ENCODE measurements around the gene LORICRIN.

Gene LORICRIN, protein sequence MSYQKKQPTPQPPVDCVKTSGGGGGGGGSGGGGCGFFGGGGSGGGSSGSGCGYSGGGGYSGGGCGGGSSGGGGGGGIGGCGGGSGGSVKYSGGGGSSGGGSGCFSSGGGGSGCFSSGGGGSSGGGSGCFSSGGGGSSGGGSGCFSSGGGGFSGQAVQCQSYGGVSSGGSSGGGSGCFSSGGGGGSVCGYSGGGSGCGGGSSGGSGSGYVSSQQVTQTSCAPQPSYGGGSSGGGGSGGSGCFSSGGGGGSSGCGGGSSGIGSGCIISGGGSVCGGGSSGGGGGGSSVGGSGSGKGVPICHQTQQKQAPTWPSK

DNA sequence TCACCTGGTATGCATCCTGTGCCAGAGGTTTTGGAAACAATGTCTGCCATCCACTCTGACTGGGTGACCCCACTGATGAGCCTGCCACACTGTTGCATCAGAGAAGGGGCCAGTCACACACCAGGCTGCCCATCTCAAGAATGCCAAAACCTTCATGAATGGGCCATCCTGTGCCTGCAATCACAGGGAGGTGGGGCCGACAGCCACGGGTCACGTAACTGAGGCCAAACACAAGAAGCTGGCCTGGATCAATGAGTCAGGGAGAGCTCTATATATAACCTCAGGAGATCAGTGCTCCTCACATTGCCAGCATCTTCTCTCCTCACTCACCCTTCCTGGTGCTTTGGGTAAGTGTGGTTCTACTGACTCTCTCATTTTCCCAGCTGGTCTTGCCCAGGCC lies at the start of gene LORICRIN:
Gene LORICRIN, plus strand, starts transcription at position 301 of the 400 bp plus-strand sequence. CDS start 1,263 bp downstream, outside the sequence.
- DNase-seq (ENCODE audit: extremely low read depth in 1 of 2, low read depth in 1 of 2) = no peak

DNA sequence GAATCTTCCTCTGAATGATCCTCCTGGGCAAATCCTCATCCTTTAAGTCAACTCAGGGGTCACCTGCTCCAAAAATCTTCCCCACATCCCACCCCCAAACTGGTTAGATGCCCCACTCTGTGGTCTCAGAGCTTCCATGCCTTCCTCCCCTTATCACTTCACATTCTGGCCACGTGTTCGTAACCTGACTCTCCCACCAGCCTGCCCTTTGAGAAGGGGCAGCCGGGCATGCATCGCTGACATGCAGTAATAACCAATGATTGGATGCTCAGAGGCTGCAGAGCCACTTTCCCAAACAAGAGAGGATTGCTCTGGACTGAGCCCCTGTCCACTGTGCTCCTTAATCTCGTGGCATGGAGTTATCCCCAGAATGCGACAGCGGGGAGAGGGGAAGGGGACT lies 49.3 kb upstream of the LORICRIN start:
- DNase-seq (ENCODE audit: extremely low read depth in 1 of 2, low read depth in 1 of 2) = no peak

DNA sequence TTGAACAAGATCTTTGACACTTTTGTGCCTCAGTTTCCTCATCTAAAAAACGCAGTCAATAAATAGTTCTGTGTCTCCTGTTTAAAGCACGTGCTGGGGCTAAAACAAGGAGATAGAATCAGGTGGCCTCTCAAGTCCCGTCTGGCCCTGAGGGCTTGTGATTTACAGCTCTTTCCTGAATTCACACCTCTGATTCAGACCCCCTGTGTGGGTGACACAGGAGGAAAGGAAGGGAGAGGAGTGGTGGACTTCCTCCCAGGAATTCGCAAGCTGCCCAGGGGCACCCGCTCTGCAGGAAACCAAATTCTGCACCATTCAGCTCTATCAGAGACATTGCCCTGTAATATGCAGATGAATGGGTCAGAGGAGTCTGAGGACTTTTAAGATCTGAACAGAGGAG lies 47.3 kb upstream of the LORICRIN start:
- DNase-seq (ENCODE audit: extremely low read depth in 1 of 2, low read depth in 1 of 2) = no peak

DNA sequence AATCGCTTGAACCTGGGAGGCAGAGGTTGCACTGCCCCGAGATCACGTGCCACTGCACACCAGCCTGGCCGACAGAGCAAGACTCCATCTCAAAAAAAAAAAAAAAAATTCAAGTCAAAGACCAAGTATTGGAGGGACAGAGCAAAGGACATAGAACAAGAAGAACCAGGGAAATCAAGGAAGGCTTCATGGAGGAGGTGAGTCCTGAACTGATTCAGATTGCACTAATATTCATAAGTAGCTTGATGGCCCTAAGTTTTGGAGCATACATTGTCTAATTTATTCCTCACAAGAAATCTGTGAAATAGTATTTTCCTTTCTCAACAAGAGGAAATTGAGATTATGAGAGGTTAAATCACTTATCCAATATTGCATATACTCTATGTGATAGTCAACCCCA lies 46.0 kb upstream of the LORICRIN start:
- DNase-seq (ENCODE audit: extremely low read depth in 1 of 2, low read depth in 1 of 2) = no peak

DNA sequence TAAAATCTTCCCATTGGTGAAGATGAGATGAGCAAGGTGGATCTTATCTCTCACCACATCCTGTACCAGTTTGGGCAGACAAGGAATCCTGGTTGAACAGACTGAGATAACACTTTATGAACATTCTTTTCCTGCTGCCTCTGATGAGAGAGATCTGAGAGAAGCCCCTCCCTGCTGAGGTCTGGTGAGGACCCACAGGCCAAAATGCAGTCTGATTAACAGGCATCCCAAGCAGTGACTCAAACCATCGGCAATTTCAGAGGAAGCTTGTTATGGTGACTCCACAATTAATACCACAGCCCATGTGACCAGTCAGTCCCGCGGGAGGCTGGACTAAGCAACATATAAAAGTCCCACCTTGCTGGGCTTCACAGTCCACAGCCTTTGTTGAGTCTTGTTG lies 42.3 kb upstream of the LORICRIN start, which contains the start of gene PRR9:
Gene PRR9, plus strand, starts transcription at position 373 of the 400 bp plus-strand sequence. CDS start 561 bp downstream, outside the sequence.
- no peak for DNase-seq (ENCODE audit: extremely low read depth in 1 of 2, low read depth in 1 of 2)

DNA sequence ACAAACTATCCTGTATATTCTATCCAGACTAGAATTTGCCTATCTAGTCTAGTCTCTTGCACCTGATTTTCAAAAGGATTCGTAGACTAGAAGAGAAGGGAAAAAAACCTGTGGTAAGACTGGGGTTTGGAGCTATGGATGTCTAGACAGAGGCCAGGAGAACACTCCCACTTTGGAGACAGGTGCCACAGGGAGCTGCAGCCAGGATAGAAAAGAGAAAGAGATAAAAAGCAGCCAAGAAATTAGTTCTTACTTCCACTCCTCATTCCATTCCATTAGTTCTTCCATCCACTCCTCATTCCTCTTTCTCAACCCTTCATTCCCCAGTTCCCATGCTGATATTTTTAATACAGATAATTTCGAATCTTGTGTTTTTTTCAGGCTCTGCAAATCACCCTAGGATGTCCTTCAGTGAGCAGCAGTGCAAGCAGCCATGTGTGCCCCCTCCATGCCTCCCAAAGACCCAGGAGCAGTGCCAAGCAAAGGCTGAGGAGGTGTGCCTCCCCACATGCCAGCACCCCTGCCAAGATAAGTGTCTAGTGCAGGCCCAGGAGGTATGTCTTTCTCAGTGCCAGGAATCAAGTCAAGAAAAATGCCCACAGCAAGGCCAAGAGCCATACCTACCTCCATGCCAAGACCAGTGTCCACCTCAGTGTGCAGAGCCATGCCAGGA lies 41.6 kb upstream of the LORICRIN start:
- DNase-seq (ENCODE audit: extremely low read depth in 1 of 2, low read depth in 1 of 2) = no peak

DNA sequence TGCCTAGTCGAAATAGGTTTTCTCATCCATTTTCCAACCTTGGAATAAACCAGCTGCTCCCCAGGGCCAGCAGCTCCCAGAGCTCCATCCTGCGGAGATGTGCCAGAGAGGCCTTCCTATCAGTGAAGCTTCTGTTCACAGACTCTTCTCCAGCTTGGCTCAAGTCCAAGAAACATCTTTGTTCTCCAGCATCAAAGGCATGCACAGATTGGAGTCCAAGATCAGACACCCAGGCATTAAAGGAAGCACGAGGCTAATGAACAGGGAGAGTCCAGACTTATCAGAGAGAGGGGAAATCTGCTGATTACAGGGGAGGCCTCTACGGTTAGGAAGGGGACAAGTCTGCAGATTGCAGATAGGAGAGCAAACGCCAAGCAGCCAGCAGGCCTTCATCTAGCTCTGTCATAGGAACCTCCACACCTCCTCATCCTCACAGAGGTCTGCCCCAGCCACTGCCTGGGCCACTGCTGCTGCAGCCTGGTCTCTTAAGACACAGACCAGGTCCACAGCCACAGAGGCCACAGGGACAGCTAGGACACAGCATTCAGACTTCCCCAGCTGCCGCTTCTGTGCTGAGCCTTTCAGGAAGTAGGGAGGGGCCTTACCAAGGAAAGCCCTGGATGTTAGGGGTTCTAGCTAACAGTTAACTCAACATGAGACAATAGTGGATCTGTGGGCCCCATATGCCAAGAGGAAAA lies 38.7 kb upstream of the LORICRIN start:
- DNase-seq (ENCODE audit: extremely low read depth in 1 of 2, low read depth in 1 of 2) = no peak

DNA sequence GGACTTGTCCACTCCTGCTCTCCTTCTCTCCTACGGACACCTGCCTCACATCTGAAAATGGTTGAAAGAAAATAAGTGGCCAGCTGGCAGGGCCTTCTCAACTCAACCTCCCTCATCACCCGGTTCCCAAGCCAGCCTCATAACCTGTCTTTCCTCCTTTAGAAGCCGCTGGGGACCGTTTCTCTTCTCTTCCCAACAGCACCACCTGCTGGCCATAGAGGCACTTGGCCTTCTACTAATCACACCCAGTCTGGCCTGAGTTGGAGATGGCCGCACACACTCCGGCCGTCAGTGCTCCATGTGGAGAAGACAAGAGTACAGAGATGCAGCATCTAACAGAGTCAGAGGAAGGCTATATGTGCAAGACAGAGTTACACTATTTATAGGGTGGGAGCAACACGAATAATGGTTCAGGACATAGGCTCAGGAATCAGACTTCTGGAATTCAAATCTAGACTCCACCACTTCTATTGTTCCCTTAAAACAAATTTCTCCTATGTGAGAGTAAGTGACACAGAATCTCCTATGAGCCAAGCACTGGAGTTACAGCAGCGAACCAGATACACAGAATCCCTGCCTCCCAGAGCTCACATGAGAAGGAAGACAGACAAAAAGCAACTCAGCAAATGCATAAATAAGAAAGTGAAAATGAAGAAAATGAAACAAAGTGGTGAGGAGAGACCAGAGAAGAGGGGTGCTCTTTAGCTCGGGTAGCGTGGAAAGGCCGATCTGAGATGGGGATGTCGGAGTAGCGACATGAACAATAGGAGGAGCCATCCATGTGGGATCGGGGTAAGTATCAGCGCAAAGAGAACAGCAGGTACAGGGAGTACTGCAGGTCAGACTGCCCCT lies 36.2 kb upstream of the LORICRIN start:
- peak in 1 of 2 donors; percentile 23 for DNase-seq (ENCODE audit: extremely low read depth in 1 of 2, low read depth in 1 of 2)

DNA sequence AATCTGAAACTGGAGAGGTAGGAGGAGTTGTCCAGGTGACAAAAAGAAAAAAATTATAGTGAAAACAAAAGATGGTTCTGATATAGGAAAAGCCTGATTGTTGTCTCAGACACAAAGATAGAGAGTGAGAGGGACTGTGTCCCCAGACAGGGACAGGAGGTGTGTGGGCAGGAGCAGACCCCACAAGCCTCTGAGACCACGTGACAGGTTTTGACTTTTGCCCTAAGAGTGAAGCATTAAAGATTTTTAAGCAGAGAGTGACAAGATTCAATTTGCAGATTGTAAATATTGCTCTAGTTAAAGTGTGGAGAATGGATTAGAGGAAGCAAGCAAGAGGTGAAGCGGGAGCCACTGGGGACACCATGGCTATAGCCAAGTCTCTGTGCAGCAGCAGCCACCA lies 31.7 kb upstream of the LORICRIN start:
- DNase-seq (ENCODE audit: extremely low read depth in 1 of 2, low read depth in 1 of 2) = no peak

DNA sequence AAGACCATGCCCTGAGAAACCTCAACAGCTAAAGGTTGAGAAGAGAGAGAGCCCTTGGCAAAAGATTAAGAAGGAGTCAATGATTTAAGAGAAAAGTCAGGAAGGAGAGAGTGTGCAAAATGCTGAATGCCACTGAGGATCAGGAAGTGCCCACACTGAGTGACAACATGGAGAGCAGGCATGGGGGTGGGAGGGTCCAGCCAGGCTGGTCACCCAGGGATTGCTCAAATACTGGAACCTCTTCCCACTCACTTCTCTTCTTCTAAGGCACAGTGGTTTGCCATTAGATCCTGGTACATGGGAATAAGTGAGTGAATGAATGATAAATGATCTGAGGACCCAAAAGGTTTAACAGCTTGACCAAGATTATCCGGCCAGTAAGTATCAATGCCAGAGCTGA lies 31.0 kb upstream of the LORICRIN start:
- DNase-seq (ENCODE audit: extremely low read depth in 1 of 2, low read depth in 1 of 2) = no peak

DNA sequence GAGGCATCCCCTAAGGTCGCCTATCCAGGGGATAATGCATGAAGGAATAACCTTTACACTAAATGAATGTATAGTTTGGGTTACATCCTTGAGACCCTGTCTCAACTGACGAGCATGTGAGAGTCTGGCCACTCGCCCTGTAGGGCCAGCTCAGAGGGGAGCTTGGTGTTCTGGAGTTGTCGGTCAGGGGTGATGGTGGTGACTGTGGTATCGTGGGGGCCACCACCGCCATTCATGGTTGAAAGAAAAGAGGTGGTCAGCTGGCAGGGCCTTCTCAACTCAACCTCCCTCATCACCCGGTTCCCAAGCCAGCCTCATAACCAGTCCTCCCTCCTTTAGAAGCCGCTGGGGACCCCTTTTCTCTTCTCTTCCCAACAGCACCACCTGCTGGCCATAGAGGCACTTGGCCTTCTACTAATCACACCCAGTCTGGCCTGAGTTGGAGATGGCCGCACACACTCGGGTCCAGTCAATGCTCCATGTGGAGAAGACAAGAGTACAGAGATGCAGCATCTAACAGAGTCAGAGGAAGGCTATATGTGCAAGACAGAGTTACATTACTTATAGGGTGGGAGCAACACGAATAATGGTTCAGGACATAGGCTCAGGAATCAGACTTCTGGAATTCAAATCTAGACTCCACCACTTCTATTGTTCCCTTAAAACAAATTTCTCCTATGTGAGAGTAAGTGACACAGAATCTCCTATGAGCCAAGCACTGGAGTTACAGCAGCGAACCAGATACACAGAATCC lies 30.2 kb upstream of the LORICRIN start:
- DNase-seq (ENCODE audit: extremely low read depth in 1 of 2, low read depth in 1 of 2) = peak in 1 of 2 donors; percentile 3

DNA sequence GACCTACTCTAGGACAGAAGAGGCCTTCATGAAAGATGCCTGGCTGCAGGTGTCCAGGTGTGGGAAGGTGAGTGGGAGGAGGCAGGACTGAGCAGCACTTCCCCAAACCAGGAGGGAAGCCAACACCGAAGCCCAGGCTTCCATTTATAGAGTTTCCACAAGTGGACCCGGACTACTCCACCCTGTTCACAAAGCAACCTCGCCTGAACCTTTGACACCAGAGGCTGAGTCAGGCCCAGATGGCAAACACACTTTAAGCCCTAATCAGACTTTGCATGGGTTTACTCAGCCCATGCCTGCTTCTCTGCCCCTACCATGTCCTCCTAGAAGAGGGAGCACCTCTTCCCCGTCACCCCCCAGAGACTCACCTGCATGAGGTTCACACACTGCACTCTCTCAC lies 28.1 kb upstream of the LORICRIN start:
- no peak for DNase-seq (ENCODE audit: extremely low read depth in 1 of 2, low read depth in 1 of 2)

DNA sequence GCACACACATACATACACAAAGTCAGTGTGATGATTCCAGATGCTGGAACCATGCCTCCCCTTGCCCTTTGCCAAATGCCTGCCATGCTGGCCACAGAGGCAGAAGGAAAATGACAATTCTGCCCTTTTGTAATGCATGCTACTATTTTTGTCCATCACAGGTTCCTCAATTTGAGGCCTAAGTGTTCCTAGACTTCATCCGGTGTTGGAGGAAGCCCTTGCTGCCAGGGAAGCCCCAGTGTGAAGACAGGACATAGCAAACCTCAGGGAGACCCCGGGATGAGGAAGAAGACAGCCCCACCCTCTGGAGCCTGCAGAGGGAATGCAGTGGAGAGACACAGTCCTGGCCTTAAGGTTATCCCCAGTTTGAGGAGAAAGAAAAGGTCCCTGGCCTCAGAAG lies 27.7 kb upstream of the LORICRIN start:
- DNase-seq (ENCODE audit: extremely low read depth in 1 of 2, low read depth in 1 of 2) = no peak

DNA sequence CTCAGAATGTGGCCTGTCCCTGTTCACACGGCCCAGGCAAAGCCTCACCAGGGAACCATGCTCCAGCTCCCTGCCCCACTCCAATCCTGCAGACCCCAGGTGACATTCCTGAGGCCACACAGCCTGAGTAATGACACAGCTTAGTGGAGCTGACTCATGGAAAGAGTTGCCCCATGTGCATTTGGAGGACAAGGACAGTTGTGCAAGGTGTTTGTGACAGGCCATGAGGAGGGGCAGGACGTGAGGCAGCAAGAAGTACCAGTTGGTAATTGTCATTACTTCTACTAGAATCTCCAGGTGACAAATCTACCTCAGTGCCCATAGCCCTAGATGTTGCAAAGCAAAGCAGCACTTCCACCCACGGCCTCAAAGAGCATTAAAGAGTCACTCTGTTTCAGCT lies 26.9 kb upstream of the LORICRIN start:
- no peak for DNase-seq (ENCODE audit: extremely low read depth in 1 of 2, low read depth in 1 of 2)

DNA sequence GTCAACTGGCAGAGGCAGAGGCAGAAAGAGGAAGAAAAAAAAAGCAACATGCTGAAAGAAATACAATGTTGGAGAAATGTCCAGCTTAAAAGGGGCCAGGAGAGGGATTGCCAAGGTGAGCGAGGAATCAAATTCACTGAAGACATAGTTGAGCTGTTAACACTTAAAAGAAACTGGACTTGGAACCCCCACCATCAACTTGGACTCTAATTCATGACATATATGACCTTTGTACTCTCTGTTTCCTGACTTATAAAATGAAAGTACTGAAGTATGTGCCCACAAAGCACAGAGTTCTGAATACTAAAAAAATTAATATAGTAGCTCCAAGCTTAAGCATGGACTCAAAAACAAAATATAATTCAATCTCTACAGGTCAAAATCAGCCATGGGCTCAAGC lies 26.0 kb upstream of the LORICRIN start:
- DNase-seq (ENCODE audit: extremely low read depth in 1 of 2, low read depth in 1 of 2) = no peak

DNA sequence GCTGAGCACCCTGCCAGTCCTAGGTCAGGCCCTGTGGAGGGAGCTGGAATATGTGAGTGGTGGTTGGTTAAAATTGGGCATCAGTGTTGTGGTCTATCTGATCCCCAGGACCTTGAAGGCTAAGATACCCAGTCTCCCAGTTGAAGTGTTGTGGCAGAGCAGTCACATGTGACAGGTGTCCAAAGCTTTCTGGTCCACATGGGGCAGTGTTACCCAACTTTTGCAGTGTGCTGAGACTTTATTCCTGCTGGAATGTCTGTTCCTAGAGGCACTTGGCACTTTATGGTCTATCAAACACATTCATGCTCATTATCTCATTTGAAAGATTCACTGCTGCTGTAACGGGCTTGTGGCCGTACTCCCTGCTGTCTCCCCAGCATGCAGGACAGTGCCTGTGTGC lies 21.0 kb upstream of the LORICRIN start:
- no peak for DNase-seq (ENCODE audit: extremely low read depth in 1 of 2, low read depth in 1 of 2)

DNA sequence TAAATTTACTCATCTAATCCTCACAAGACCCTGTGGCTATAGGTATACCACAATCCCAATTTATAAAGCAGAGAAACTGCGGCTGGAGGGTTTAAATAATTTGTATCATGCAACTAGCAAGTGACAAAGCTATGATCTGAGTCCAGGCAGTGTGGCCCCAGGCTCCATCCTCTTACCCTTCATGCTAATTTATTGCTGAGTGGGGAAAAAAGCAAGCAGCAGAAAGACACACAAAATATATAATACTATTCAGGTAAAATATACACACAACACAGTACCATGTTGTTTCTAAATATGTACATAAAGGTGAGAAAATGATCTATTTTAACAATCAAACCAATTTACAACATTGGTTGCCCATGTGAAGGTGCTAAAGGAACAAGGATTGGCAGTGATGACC lies 17.3 kb upstream of the LORICRIN start:
- no peak for DNase-seq (ENCODE audit: extremely low read depth in 1 of 2, low read depth in 1 of 2)

DNA sequence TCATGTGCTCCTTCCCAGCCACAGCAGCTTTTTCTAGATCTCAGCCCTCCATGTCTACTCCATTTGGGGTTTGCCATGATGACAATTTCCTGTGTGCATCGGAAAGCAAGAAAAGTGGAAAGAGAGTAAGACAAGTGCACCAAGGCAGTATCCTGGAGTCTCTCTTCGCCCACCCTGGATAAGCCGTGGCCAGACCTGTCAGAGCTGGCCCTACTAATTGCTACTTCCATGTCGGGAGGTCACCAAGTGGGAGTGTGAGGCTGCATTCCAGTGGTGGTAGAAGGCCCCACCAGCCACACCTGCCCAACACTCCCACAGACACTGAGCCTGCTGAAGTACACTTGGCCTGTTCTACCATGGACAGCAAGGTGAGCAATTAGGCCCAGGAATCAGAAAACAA lies 14.0 kb upstream of the LORICRIN start:
- no peak for DNase-seq (ENCODE audit: extremely low read depth in 1 of 2, low read depth in 1 of 2)

DNA sequence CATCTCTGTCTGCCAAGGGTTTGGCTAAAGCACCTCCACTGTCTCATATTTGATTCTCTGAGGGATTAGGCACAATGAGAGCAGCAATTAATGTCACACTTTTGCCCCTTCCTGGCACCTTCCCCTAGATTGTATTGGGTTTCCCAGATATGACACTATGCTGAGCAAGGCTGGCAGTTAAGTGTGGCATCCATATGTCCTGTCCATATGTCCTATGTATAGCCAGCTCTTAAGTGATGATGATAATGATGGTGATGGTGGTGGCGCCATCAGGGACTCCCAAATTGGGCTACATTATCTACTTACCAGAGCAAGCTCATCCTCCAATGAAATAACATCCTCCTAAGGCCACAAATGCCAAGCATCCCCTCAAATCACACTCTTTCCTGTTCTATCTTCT lies 13.5 kb upstream of the LORICRIN start:
- no peak for DNase-seq (ENCODE audit: extremely low read depth in 1 of 2, low read depth in 1 of 2)

DNA sequence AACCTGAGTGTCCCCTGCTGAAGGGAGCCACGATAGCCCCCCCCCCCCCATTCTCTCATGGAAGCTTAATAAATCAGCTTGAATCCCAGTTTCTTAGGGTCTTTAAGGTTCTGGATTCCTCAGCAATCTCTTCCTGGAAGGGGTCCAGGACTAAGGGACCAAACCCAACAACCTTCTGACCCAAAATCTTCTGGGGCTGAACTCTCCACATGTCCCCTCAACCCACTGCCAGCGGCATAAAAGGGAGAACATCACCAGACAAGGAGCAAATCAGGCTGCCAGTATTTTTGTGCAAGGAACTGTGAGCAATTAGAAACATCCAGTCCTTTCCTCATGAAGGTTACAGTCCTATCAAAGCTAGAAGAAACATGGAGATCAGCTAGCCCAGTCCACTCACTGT lies 12.7 kb upstream of the LORICRIN start:
- no peak for DNase-seq (ENCODE audit: extremely low read depth in 1 of 2, low read depth in 1 of 2)

All from activated CD8-positive, alpha-beta memory T cell treated with anti-CD3 and anti-CD28 coated beads for 1 hour (primary cell).